Stimulated activated CD4-positive, alpha-beta T cell treated with anti-CD3 and anti-CD28 coated beads, Interleukin-4, amount 100 ng/mL, for 4 hours (primary cell): ENCODE results near the gene TMEM38B.
"Not testable (repeated sequence)": the region's sequence is repeated elsewhere in the genome, so short reads cannot be mapped to it uniquely, and the experiment has no call there.

Experiments used
- DNase-seq, 2 experiments: peaks; one replicate each; pipeline ENCODE4 v3.0.0-alpha.2; 2020

TMEM38B gene

DNA sequence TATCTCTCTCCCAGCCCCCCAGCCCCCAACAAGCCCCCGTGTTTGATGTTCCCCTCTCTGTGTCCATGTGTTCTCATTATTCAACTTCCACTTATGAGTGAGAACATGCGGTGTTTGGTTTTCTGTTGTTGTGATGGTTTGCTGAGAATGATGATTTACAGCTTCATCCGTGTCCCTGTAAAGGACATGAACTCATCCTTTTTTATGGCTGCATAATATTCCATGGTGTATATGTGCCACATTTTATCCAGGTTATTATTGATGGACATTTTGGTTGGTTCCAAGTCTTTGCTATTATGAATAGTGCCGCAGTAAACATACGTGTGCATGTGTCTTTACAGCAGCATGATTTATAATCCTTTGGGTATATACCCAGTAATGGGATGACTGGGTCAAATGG is 33.9 kb downstream of the TMEM38B start:
- DNase-seq = not testable (repeated sequence)

DNA sequence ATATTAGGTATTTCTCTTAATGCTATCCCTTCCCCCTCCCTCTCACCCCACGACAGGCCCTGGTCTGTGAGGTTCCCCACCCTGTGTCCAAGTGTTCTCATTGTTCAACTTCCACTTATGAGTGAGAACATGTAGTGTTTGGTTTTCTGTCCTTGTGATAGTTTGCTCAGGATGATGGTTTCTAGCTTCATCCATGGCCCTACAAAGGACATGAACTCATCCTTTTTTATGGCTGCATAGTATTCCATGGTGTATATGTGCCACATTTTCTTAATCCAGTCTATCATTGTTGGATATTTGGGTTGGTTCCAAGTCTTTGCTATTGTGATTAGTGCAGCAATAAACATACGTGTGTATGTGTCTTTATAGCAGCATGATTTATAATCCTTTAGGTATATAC is 37.1 kb downstream of the TMEM38B start:
- DNase-seq = not testable (repeated sequence)

DNA sequence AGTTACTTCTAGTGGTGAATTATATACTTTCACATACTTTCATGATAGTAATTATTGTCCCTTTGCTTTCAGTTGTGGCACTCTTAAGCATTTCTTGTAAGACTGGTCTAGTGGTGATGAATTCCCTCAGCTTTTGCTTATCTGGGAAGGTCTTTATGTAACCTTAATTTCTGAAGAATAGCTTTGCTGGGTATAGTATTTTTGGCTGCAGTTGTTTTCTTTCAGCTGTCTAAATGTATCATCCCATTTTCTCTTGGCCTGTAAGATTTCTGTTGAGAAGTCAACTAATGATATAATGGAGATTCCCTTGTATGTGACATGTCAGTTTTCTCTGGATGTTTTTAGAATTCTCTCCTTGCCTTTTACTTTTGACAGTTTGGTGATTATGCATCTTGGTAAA is 41.0 kb downstream of the TMEM38B start:
- no peak for DNase-seq

DNA sequence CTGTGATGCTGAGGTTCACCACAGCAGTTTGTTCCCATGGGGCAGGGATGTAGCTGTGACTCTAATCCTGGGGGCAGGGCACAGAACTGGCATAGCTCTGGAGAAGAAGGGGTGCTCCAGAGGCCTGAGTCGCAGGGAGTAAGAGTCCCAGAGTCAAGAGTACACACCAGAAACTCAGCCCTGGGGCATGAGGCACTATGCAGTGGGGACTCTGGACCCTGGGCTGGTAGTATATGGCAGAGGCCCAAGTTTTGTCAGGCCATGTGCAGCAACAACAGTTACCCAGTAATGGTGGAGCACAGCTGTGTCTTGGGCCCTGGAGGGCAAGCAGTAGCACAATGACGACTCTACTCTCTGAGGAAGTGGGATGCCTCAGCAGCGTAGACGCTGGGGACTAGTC is 42.9 kb downstream of the TMEM38B start:
- no peak for DNase-seq

DNA sequence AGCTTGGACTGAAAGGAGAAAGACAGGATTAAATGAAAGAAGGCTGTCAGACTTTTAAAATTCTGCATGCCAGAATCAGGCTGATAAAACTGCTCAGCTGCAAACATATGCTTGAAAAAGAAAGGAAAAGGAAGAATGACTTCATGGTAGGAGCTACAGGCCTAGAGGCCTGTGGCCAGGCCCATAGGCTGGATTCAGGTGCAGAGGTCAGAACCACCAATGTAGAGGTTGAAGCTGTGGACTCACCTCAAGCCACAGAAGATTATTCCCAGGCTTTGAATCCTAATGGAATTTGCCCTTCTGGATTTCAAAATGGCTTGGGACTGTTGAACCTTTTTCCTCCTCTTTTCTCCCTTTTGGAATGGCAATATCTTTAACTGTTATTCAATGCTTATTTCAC is 47.7 kb downstream of the TMEM38B start:
- no peak for DNase-seq

DNA sequence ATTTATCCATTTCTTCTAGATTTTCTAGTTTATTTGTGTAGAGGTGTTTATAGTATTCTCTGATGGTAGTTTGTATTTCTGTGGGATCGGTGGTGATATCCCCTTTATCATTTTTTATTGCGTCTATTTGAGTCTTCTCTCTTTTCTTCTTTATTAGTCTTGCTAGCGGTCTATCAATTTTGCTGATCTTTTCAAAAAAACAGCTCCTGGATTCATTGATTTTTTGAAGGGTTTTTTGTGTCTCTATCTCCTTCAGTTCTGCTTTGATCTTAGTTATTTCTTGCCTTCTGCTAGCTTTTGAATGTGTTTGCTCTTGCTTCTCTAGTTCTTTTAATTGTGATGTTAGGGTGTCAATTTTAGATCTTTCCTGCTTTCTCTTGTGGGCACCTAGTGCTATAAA is 53.0 kb downstream of the TMEM38B start:
- not testable (repeated sequence) for DNase-seq

DNA sequence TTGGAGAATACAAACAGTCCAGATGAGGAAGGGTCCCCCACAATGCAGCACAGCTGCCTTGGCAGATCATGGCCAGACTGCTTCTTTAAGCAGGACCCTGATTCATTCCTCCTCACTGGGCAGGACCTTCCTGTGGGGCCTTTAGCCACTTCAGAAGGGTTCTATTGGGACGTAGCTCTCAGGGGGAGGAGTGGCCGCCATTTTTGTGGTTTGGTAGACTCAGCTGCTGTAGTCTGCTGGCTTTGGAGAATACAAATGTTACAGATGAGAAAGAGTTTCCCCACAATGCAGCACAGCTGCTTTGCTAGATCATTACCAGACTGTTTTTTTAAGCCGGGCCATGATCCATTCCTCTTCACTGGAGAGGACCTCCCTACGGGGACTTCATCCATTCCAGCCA is 57.4 kb downstream of the TMEM38B start:
- DNase-seq = no peak

DNA sequence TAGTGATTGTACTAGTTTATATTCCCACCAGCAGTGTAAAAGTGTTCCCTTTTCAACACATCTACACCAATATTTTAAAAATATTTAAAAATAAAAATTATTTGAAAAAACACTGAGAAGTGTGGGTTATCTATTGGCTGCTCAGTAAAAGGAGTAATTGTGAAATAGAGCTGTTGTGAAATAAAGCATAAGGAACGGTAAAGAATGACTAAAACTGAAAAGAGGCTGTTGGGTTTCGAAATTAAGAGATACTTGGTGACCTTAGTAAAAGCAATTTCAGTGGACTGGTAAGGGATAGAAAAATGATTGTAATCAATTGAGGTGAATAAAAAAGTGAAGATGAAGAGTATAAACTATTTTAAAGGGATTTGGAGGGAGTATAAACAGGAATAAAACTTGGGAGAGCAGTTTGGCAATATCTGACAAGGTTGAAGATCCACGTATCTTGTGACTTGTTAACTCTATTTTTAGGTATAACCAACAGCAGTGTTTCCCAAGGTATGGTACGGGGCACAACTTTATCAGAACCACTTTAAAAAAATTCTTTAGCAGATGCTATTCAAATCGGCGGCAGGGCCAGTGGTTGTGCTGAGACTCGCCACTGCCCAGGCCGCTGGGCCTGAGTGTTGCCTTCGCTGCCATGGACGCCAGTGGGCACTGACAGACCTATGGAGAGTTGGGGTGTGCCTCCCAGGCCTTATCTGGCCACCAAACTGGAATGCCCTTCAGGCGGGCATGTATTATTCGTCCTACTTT is 63.3 kb downstream of the TMEM38B start:
- no peak for DNase-seq

DNA sequence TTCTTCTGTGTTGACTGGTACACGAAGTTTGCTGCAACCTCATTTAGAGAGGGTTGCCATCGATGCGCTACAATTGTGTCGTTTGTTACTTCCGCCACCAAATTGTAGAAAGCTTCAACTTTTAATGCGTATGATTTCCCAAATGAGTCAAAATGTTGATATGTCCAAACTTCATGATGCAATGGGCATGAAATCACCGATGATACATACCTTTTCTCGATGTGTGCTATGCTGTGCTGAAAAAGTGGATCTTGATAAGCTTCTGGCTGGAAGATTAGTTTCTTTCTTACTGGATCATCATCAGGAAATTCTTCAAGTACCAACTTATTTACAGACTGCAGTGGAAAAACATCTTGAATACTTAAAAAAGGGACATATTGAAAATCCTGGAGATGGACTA is 65.7 kb downstream of the TMEM38B start:
- no peak for DNase-seq

DNA sequence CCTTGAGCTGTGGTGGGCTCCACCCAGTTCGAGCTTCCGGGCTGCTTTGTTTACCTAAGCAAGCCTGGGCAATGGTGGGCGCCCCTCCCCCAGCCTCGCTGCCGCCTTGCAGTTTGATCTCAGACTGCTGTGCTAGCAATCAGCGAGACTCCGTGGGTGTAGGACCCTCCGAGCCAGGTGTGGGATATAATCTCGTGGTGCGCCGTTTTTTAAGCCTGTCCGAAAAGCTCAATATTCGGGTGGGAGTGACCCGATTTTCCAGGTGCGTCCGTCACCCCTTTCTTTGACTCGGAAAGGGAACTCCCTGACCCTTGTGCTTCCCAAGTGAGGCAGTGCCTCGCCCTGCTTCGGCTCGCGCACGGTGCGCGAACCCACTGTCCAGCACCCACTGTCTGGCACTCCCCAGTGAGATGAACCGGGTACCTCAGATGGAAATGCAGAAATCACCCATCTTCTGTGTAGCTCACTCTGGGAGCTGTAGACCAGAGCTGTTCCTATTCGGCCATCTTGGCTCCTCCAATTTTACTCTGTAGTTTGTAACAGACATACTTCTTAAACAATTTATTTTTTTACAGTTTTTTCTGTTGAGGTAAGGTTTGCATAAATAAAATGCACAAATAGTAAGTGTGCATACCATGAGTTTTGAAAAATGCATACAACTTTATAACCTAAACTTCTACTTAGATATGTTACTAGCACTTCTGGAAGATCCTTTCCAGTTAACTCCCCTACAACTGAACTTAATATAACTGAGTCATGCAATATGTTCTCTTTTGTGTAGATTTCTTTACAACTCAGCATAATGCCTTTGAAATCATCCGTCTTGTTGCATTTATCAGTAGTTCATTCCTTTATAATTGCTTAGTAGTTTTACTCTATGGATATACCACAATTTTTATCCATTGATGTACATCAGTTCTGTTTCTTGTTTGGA is 88.5 kb downstream of the TMEM38B start:
- not testable (repeated sequence) for DNase-seq

DNA sequence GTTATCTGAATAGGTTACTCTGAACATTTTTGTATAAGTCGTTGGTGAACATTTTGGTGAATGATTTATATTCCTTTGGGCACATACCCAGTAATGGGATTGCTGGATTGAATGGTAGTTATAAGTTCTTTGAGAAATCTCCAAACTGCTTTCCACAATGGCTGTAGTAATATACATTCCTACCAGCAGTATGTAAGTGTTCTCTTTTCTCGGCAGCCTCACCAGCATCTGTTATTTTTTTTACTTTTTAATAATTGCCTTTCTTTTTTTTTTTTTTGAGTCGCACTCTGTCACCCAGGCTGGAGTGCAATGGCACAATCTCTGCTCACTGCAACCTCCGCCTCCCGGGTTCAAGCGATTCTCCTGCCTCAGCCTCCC is 89.1 kb downstream of the TMEM38B start:
- DNase-seq = not testable (repeated sequence)

DNA sequence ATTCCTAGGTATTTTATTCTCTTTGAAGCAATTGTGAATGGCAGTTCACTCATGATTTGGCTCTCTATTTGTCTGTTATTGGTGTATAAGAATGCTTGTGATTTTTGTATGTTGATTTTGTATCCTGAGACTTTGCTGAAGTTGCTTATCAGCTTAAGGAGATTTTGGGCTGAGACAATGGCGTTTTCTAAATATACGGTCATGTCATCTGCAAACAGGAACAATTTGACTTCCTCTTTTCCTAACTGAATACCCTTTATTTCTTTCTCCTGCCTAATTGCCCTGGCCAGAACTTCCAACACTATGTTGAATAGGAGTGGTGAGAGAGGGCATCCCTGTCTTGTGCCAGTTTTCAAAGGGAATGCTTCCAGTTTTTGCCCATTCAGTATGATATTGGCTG is 92.5 kb downstream of the TMEM38B start:
- not testable (repeated sequence) for DNase-seq

DNA sequence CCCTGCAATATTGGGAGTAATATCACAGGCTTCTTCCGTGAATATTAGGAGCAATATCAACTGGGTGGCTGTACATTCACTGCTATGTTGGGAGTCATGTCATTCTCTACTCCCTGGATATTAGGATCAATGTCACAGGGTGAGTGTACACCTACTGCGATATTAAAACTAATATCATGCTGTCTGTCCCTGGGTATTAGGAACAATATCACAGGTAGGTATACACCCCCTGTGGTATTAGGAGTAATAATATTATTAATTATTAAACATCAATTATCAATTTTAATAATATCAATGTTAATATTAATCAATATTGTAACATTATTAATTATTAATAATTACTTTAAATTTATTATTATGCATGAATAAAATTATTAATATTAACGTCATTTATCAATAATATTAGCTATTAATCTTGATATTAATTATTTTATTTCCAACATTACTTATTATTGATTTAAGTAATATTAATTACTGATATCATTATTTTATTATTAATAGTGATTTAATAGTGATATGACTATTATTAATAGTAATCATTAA is 121.9 kb downstream of the TMEM38B start:
- DNase-seq = no peak

DNA sequence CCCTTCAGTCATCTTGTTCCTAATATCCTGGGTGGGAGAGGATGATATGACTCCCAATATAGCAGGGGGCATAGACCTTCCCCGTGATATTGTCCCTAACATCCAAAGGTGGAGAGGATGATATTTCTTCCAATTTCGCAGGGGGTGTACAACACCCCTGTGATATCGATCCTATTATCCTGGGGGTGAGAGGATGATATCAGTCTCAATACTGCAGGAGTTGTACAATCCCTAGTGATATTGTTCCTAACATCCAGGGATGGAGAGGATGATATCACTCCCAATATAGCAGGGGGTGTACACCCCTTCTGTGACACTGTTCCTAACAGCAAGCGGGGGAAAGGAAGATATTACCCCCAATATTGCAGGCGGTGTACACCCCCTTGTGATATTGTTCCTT is 122.6 kb downstream of the TMEM38B start:
- DNase-seq = no peak

DNA sequence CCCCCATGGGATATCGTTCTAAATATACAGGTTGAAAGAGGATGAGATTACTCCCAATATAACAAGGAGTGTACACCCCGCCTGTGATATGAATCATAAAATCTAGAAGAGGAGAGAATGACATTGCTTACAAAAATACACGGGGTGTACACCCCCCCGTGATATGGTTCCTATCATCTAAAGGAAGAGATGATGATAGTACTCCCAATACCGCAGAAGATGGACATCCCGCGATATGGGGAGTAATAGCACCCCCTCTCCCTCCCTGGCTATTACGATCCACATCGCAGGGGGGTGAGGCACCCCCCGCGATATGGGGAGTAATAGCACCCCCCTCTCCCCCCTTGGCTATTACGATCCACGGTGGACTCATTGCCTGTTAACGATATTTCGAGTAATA is 124.6 kb downstream of the TMEM38B start:
- no peak for DNase-seq

DNA sequence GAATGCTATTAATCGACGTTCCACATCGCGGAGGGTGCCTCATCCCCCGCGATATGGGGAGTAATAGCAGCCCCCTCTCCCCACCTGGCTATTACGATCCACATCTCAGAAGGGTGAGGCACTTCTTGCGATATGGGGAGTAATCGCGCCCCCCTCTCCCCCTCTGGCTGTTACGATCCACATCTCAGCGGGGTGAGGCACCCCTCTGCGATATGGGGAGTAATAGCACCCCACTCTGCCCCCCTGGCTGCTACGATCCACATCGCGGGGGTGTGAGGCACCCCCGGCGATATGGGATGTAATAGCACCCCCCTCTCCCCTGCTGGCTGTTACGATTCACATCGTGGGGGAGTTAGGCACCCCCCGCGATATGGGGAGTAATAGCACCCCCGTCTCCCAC is 128.5 kb downstream of the TMEM38B start:
- no peak for DNase-seq
